Progenitor cell of endocrine pancreas (in vitro differentiated cells): ENCODE data around the gene DGCR2. TPM values are rescaled to one million over a fixed set of nuclear protein-coding genes. Genes with fewer than 3 reads are reported as not detected.

Source experiments
- DNase-seq: peaks from one replicate; pipeline ENCODE4 v3.0.0; 2021; ENCODE audit warnings: low spot score; ENCODE audit not compliant: unreplicated experiment
- H3K27ac Mint-ChIP-seq: 2 replicates; pipeline ENCODE4 v1.8.0; 2021; ENCODE audit warnings: mild to moderate bottlenecking, moderate library complexity, mixed read lengths
- H3K27me3 Mint-ChIP-seq: 2 replicates; pipeline ENCODE4 v1.8.0; 2021; ENCODE audit warnings: mixed read lengths
- H3K36me3 Mint-ChIP-seq: 2 replicates; pipeline ENCODE4 v1.8.0; 2022; ENCODE audit warnings: mixed read lengths; ENCODE audit not compliant: insufficient read depth
- H3K4me1 Mint-ChIP-seq: 2 replicates; pipeline ENCODE4 v1.8.0; 2021; ENCODE audit warnings: low read depth, mixed read lengths
- H3K4me3 Mint-ChIP-seq: 2 replicates; pipeline ENCODE4 v1.8.0; 2021; ENCODE audit warnings: low read depth, mild to moderate bottlenecking, moderate library complexity, mixed read lengths
- H3K9me3 Mint-ChIP-seq: 2 replicates; pipeline ENCODE4 v1.8.0; 2021; ENCODE audit warnings: low read depth, mixed read lengths
- total RNA-seq: library from RNA; stranded (reverse); gene quantifications from 2 replicates; pipeline ENCODE4 v1.2.1, GENCODE V29; 2021
- TF ChIP-seq, protein P1 (sequence below): fragments of 200-600 bp; sonication (generic); IDR thresholded peaks from one replicate; pipeline ENCODE4 v1.5.0; 2021; ENCODE audit warnings: antibody characterized with exemption, mild to moderate bottlenecking; ENCODE audit not compliant: unreplicated experiment

The DGCR2 gene
- total RNA-seq, 1 donor from 2014 or later: 89.1 TPM

DNA sequence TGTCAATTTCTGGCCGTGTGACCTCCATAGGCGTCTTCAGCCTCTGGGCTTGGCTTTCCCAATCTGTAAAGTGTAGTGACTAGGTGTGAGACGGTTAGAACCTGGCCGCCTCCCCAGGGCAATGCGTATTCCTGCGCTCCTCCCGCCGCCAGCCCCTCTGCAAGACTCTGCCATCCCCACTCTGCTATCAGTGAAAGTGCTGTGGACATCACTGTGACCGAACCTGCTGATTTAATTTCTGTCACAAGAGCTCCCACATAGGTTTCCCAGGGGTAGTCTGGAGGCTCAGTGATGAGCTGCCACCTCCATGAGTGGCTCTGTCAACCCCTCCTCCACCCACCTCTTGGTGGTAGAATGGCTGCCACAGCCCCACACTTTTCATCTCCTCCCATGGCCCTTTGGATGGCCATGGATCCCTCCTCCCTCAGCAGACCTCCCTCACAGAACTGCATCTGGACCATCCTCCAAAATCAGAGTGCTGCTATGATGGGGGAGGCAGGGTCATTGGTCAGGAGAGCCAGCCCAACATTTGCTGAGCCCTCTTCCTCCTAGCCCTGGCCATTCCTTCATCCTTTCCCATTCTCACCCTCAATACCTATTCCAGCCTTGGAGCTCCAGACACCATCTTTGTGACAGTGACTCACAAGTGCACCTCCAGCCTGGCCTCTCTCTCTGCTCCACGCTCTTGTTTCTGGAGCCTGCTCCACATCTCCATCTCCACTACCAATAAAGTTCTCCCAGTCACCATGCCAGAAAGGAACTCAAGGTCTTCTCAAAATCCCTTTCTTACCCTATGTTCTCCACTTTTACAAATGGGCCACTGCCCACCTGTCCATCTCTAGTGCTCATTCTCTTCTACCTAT is 29.3 kb upstream of the DGCR2 start:
- H3K9me3 Mint-ChIP-seq: no peaks in the 10 kb centered on the region
- H3K27ac Mint-ChIP-seq: no peak overlapping the region
- no peak for DNase-seq
- no peaks in the 10 kb centered on the region for H3K4me1 Mint-ChIP-seq
- H3K36me3 Mint-ChIP-seq: no peaks in the 10 kb centered on the region
- peaks cover 64% of the 10 kb centered on the region for H3K27me3 Mint-ChIP-seq
- H3K4me3 Mint-ChIP-seq: no peak overlapping the region
- TF ChIP-seq, protein P1, sequence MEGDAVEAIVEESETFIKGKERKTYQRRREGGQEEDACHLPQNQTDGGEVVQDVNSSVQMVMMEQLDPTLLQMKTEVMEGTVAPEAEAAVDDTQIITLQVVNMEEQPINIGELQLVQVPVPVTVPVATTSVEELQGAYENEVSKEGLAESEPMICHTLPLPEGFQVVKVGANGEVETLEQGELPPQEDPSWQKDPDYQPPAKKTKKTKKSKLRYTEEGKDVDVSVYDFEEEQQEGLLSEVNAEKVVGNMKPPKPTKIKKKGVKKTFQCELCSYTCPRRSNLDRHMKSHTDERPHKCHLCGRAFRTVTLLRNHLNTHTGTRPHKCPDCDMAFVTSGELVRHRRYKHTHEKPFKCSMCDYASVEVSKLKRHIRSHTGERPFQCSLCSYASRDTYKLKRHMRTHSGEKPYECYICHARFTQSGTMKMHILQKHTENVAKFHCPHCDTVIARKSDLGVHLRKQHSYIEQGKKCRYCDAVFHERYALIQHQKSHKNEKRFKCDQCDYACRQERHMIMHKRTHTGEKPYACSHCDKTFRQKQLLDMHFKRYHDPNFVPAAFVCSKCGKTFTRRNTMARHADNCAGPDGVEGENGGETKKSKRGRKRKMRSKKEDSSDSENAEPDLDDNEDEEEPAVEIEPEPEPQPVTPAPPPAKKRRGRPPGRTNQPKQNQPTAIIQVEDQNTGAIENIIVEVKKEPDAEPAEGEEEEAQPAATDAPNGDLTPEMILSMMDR: no peak

DNA sequence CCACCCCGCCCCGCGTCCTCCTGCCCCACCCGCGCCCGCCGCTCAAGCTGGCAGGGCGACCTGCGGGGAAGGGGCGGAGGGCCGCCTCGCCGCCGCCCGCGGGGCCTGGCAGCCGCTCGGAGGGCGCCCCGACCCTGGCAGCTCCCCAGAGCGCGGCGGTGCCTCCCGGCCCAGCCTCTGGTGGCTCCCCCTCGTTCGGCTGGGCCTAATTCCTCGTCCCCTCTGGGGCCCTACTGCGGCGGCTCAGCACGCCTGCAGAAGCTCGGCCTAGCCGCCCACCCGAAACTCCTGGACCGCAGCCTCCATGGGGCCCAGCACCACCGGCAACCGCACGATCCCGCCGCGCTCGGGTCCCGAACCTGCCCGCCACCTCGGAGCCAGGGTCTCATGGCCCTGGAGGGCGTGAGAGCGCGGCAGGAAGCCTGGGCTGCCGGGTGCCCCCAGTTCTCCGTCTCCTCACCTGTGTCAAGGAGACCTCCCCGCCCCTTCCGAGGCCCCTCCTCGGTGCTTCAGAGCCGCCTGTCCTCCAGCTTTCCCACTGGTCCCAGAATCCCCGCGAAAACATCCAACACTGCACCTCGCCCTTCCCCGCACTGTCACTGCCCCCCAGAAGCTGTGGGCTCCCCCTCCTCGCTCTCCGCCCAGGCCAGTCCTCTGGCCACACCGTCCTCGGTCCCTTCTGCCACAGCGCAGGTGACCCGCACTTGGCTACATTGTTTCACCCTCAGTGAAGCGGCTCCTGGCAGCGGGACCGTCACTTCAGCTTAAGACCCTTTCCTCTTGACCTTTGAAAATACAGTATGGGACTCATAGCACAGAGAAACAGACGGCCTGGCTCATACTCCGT is 28.5 kb upstream of the DGCR2 start:
- Mint-ChIP-seq H3K36me3 (no peaks in the 10 kb centered on the region), H3K4me3 (no peak overlapping the region), H3K9me3 (no peaks in the 10 kb centered on the region), H3K27me3 (peaks cover 68% of the 10 kb centered on the region), H3K4me1 (no peaks in the 10 kb centered on the region), H3K27ac (no peak overlapping the region)
- TF ChIP-seq, protein P1: no peak
- DNase-seq: no peak

DNA sequence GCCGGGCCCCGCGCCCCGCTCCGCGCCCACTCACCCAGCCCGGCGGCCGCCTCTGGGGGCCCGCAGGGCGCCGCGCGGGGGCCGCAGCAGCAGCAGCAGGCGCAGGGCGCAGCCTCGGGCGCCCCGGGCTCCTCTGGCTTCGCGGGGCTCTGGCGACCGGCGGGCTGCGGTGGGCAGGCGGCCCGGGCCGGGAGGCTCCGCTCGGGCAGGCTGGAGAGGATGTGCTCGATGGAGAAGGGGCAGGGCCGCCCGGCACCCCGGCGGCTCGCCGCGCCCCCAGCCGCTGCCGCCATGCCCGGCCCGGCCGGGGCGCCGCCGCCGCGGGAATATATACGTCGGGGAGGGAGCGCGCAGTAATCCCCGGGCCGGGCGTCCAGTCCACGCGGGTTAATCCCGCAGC is 27.8 kb upstream of the DGCR2 start, which contains the start of gene GSC2:
Gene GSC2, minus strand, starts transcription at position 302 of the 400 bp plus-strand sequence. Its CDS starts 9 bp downstream, at position 293.
- H3K9me3 Mint-ChIP-seq: no peaks in the 10 kb centered on the region
- no peaks in the 10 kb centered on the region for H3K36me3 Mint-ChIP-seq
- no peak for DNase-seq
- no peak within 1 kb of the TSS for H3K4me3 Mint-ChIP-seq
- no peaks in the 10 kb centered on the region for H3K4me1 Mint-ChIP-seq
- TF ChIP-seq, protein P1: no peak
- H3K27ac Mint-ChIP-seq: no peak within 1 kb of the TSS
- H3K27me3 Mint-ChIP-seq: peaks cover 65% of the 10 kb centered on the region

DNA sequence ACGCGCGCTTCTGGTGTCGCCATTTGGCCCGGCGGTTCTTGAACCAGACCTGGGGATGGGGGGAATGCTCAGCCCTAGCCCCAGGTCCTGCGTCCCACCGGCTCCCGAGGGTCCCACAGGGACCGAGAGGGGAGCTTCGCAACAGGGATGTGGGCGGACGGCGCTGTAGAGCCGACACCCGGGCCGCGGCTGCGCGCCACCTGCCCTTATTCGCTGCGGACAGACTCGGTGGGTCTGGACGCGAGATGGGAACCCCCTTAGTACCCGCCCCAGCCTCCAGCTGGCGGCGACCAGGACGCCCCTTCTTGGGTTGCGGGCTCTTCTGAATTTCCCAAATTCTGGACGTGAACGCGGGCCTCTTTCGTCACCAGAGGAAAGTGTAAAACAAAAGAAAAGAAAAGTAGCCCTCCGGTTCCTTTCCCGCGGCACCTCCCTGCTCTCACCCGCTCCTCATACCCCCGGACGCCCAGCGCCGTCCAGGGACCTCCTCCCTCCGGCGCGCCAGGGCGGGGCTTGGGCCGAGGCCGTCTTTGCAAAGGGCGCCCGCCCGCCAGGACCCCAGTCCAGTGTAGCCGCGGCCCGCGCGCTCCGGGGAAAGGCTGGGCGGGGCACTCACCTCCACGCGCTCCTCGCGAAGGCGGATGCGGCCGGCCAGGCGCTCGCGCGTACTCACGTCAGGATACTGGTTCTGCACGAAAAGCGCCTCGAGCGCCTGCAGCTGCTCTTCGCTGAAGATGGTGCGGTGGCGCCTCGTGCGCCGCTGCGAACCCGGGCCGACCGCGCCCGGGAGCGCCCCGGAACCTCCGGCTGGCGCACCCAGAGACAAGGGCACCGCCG is 27.1 kb upstream of the DGCR2 start:
- Mint-ChIP-seq H3K4me1 (peaks cover 4% of the 10 kb centered on the region), H3K9me3 (no peaks in the 10 kb centered on the region), H3K36me3 (no peaks in the 10 kb centered on the region), H3K27me3 (peaks cover 63% of the 10 kb centered on the region), H3K4me3 (no peak overlapping the region), H3K27ac (no peak overlapping the region)
- no peak for DNase-seq
- TF ChIP-seq, protein P1: no peak
